GM21528 (cell line): ENCODE data around the gene DHRS4L2.
"Not testable (repeated sequence)": the region's sequence is repeated elsewhere in the genome, so short reads cannot be mapped to it uniquely, and the experiment has no call there.

Source experiments
- ATAC-seq: cut with Tn5 transposase; IDR thresholded peaks from one replicate; pipeline ENCODE4 v1.9.1; 2021; ENCODE audit warnings: mild to moderate bottlenecking, moderate library complexity; ENCODE audit not compliant: unreplicated experiment, low FRiP score

The DHRS4L2 gene

GRCh38 chr14:23970283-23970659, 18.5 kb upstream of the DHRS4L2 start:
- not testable (repeated sequence) for ATAC-seq

DNA sequence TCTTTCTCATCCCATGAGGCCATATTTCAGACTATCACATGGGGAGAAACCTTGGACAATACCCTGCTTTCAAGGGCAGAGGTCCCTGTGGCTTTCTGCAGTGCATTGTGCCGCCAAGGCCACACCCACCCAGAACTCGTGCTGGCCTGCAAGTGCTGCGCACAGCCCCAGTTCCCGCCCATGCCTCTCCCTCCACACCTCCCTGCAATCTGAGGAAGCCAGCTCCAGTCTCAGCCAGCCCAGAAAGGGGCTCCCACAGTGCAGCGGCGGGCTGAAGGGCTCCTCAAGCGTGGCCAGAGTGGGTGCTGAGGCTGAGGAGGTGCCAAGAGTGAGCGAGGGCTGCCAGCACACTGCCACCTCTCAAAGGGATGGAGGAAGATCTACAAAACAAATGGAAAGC, 15.6 kb upstream of the DHRS4L2 start:
- not testable (repeated sequence) for ATAC-seq

DNA sequence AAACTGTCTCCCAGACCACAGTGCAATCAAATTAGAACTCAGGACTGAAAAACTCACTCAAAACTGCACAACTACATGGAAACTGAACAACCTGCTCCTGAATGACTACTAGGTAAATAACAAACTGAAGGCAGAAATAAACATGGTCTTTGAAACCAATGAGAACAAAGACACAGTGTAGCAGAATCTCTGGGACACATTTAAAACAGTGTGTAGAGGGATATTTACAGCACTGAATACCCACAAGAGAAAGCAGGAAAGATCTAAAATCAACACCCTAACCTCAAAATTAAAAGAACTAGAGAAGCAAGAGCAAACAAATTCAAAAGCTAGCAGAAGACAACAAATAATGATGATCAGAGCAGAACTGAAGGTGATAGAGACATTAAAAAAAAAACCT, 14.7 kb upstream of the DHRS4L2 start:
- ATAC-seq, result not testable (repeated sequence)

- not testable (repeated sequence) for ATAC-seq
Measured at GRCh38 chr14:23977208-23977607, 11.5 kb upstream of the DHRS4L2 start.

DNA sequence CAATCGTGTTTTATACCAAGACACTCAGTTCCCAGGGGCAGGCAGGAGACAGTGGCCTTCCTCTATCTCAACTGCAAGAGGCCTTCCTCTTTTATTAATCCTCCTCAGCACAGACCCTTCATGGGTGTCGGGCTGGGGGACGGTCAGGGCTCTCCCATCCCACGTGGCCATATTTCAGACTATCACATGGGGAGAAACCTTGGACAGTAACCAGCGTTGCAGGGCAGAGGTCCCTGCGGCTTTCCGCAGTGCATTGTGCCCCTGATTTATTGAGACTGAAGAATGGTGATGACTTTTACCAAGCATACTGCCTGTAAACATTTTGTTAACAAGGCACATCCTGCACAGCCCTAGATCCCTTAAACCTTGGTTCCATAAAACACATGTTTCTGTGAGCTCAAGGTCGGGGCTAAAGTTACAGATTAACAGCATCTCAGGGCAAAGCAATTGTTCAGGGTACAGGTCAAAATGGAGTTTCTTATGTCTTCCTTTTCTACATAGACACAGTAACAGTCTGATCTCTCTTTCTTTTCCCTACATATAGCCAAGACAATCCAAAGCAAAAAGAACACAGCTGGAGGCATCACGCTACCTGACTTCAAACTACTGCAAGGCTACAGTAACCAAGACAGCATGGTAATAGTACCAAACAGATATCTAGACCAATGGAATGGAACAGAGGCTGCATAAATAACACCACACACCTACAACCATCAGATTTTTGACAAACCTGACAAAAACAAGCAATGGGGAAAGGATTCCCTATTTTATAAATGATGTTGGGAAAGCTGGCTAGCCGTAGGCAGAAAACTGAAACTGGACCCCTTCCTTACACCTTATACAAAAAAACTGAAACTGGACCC, 6.5 kb upstream of the DHRS4L2 start:
- not testable (repeated sequence) for ATAC-seq

- ATAC-seq, result no peak
Measured at GRCh38 chr14:23984891-23985602, 3.7 kb upstream of the DHRS4L2 start.

GRCh38 chr14:23988223-23988606, 514 bp upstream of the DHRS4L2 start:
- ATAC-seq, result peak; percentile 38

- ATAC-seq, result not testable (repeated sequence)
Measured at GRCh38 chr14:23989734-23990445, 1.2 kb downstream of the DHRS4L2 start.

- ATAC-seq, result not testable (repeated sequence)
Measured at GRCh38 chr14:23990961-23991360, 2.2 kb downstream of the DHRS4L2 start.

- ATAC-seq, result not testable (repeated sequence)
Measured at GRCh38 chr14:23993042-23993441, 4.3 kb downstream of the DHRS4L2 start.

DNA sequence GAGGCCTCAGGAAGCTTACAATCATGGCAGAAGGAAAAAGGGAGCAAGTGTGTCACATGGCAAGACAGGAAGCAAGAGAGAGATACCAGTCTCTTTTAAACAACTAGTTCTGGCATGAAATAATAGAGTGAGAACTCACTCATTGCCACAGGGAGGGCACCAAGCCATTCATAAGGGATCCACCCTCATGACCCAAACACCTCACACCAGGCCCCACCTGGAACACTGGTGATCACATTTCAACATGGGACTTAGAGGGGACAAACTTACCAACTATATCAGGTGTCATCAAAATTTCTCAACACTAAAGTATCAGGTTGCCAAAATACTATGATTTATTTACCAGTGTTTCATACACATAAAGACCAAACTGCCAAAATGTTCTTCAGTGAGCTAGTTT, 7.3 kb downstream of the DHRS4L2 start:
- ATAC-seq, result not testable (repeated sequence)

- not testable (repeated sequence) for ATAC-seq
Measured at GRCh38 chr14:23996825-23997224, 8.1 kb downstream of the DHRS4L2 start.

DNA sequence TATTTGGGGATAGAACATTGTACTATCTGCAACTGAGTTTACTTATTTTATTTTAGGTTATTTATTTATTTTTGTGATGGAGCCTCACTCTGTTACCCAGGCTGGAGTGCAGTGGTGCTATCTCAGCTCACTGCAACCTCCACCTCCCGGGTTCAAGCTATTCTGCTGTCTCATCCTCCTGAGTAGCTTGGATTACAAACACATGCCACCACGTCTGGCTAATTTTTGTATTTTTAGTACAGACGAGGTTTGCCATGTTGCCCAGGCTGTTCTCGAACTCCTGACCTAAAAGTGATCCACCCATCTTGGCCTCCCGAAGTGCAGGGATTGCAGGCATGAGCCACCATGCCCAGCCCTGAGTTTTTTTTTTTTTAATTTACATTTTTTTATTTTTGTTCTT, 10.9 kb downstream of the DHRS4L2 start:
- not testable (repeated sequence) for ATAC-seq

DNA sequence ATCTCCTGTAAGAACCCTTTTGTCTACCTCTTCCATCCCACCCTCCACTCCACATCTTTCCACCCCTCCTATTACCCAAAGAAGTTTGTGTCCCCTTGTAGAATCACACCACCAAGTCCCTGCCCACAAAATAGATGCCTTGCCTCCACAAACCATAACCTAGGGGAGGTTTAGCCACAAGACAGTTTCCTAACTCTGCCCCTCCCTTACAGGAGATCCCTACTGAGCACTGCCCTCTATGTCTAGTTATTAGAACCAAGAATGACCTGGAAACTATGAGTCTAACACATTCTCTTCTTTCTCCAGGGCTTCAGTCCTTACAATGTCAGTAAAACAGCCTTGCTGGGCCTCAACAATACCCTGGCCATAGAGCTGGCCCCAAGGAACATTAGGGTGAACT, 12.3 kb downstream of the DHRS4L2 start:
- ATAC-seq, result not testable (repeated sequence)

DNA sequence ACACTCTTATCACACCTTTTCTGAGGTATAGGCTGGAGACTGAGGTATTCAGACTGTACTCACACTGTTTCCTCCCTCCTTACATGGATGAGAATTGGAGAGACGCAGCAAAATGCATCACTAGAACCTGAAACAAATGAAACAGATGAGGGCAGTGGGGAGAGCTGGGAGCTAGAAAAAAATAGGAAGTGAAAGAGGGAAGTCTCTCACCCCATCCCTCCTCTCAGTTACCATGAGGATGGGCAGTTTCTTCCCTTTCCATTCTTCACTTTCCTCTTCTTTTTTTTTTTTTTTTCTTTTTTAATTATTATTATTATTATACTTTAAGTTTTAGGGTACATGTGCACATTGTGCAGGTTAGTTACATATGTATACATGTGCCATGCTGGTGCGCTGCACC, 12.9 kb downstream of the DHRS4L2 start:
- not testable (repeated sequence) for ATAC-seq

- peak; percentile 29 for ATAC-seq
Measured at GRCh38 chr14:24006471-24006816, 17.7 kb downstream of the DHRS4L2 start.

DNA sequence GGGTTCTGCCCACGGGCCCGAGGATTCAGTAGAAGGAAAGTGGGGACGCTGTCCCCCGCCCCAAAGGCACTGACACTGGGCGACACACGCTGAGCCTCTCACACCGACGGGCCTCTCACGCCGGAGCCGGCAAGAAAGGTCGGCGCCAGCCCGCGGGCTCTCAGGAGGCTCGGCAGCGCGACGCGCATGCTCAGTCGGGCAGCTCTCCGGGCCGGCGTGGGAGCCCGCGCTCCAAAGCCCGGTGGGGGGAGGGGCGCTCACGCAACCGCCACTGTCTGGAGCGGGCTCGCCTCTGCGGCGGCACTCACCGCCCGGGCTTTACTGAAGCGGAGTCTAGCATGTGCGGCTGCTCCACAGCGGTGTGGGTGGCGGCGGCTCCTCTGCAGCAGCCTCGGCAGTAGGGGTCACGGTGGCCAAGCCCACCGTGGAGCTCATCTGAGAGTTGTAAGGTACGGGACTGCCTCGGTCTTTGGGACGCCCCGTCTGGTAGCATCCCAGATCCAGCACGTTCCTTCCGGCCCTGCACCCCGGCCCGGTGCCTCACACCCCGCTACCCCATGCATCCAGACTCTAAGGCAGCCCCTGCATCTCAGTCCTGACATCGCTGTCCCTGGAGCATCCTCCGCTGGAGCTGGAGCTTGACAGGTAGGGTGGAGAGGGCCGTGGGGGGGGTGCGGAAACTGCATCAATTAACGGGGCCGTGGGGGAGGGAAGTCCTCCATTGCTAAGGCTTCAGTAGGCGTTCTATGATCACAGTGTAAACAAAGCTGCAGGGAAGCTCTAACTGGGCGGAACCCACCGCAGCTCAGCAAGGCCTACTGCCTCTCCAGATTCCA, 18.3 kb downstream of the DHRS4L2 start:
- ATAC-seq, result peak; percentile 93

GRCh38 chr14:24011051-24011450, 22.3 kb downstream of the DHRS4L2 start:
- ATAC-seq, result no peak

DNA sequence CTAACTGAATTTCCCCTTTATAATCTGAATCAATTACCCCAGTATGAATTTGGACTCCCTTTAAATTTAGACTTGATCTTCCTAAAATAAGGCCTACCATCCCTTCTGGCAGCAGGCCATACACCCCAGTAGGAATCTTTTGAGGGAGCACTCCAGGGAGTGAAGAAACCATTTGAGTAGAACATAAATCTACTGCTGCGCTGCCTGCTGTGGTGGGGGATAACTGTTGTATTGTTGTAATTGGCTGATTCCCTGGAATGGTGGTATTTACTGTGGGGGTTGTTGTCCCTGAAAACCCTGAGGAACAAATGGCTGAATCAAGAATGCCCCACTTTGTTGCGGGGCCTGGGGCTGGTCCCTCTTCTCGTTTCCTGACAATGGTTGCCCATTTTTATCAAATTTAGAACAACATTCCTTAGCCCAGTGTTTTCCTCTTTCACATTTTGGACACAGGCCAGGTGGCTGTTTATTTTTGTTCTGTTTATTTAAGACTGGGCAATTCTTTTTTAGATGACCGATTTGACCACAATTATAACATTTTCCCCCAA, 24.1 kb downstream of the DHRS4L2 start:
- ATAC-seq, result not testable (repeated sequence)
